Smooth muscle cell (in vitro differentiated cells): ENCODE data around the gene CLIP2. TPM values are rescaled to one million over a fixed set of nuclear protein-coding genes. Genes with fewer than 3 reads are reported as not detected.
"Not testable (repeated sequence)": the region's sequence is repeated elsewhere in the genome, so short reads cannot be mapped to it uniquely, and the experiment has no call there.

Experiments
- DNase-seq: peaks from one replicate; lab custom pipeline; 2025; ENCODE audit not compliant: unreplicated experiment; lab: John Stamatoyannopoulos, UW
- H2AFZ ChIP-seq: fragments of 200-600 bp; sonication (generic); 2 replicates; pipeline ENCODE4 v1.6.0; 2016; ENCODE audit warnings: antibody characterized with exemption, low read depth, mild to moderate bottlenecking
- H3F3A ChIP-seq: fragments of 200-600 bp; sonication (generic); 2 replicates; pipeline ENCODE4 v1.6.0; 2017; ENCODE audit warnings: antibody characterized with exemption, low read depth
- H3K27ac ChIP-seq: fragments of 200-600 bp; sonication (generic); 2 replicates; pipeline ENCODE4 v1.5.1; 2016; ENCODE audit warnings: low read depth, mild to moderate bottlenecking
- H3K27me3 ChIP-seq: fragments of 200-600 bp; sonication (generic); 2 replicates; pipeline ENCODE4 v1.6.1; 2016; ENCODE audit warnings: low read depth, mild to moderate bottlenecking
- H3K36me3 ChIP-seq: fragments of 200-600 bp; sonication (generic); 2 replicates; pipeline ENCODE4 v1.5.1; 2016; ENCODE audit warnings: low read depth
- H3K4me1 ChIP-seq: fragments of 200-600 bp; sonication (generic); 2 replicates; pipeline ENCODE4 v1.5.1; 2016; ENCODE audit warnings: low read depth
- H3K4me2 ChIP-seq: fragments of 200-600 bp; sonication (generic); 2 replicates; pipeline ENCODE4 v1.6.0; 2016; ENCODE audit warnings: mild to moderate bottlenecking
- H3K4me3 ChIP-seq: fragments of 200-600 bp; sonication (generic); 2 replicates; pipeline ENCODE4 v1.5.1; 2016; ENCODE audit warnings: mild to moderate bottlenecking
- H3K79me2 ChIP-seq: fragments of 200-600 bp; sonication (generic); 2 replicates; pipeline ENCODE4 v1.6.0; 2016; ENCODE audit warnings: low read depth, mild to moderate bottlenecking
- H3K9ac ChIP-seq: fragments of 200-600 bp; sonication (generic); 2 replicates; pipeline ENCODE4 v1.6.0; 2016; ENCODE audit warnings: low read depth
- H3K9me3 ChIP-seq: fragments of 200-600 bp; sonication (generic); replicated peaks from 2 replicates; pipeline ENCODE4 v1.5.1; 2016; ENCODE audit warnings: low read depth
- H4K20me1 ChIP-seq: fragments of 200-600 bp; sonication (generic); 2 replicates; pipeline ENCODE4 v1.6.0; 2016; ENCODE audit warnings: low read depth
- WGBS: methylation state at CpG from one replicate; pipeline ENCODE4 v1.1.7; 2016; ENCODE audit warnings: low lambda C conversion rate; 5-methylcytosine and 5-hydroxymethylcytosine counted together
- polyA plus RNA-seq: library from polyadenylated mRNA; unstranded; fragments of >200 nt; fragmentation: Nextera tagmentation; extraction: Ambion mirVana; gene quantifications from 2 replicates; pipeline ENCODE4 v1.2.1, GENCODE V29; 2016
- total RNA-seq: library from RNA; depleted of rRNA; stranded (reverse); fragments of >200 nt; gene quantifications from 2 replicates; pipeline ENCODE4 v1.2.3, GENCODE V29; 2014
- TF ChIP-seq, protein P1 (sequence below): fragments of 200-600 bp; sonication (generic); IDR thresholded peaks from 2 replicates; pipeline ENCODE4 v1.5.1; 2017; ENCODE audit warnings: borderline replicate concordance, mild to moderate bottlenecking, antibody characterized with exemption; ENCODE audit not compliant: insufficient read depth, poor library complexity, severe bottlenecking

The CLIP2 gene
- total and polyA plus RNA-seq, 2 experiments from 2014 or later = 12.1 to 23.3 TPM

- no peak overlapping the region for H3K9ac ChIP-seq
- no peaks in the 10 kb centered on the region for H3K4me1 ChIP-seq
- H3K79me2 ChIP-seq = no peaks in the 10 kb centered on the region
- no peaks in the 10 kb centered on the region for H3K36me3 ChIP-seq
- no peak for DNase-seq
- H3K4me3 ChIP-seq = no peak overlapping the region
- H4K20me1 ChIP-seq = no peaks in the 10 kb centered on the region
- no peak overlapping the region for H3K4me2 ChIP-seq
- no peaks in the 10 kb centered on the region for H3K9me3 ChIP-seq
- H2AFZ ChIP-seq = no peak overlapping the region
- TF ChIP-seq, protein P1, sequence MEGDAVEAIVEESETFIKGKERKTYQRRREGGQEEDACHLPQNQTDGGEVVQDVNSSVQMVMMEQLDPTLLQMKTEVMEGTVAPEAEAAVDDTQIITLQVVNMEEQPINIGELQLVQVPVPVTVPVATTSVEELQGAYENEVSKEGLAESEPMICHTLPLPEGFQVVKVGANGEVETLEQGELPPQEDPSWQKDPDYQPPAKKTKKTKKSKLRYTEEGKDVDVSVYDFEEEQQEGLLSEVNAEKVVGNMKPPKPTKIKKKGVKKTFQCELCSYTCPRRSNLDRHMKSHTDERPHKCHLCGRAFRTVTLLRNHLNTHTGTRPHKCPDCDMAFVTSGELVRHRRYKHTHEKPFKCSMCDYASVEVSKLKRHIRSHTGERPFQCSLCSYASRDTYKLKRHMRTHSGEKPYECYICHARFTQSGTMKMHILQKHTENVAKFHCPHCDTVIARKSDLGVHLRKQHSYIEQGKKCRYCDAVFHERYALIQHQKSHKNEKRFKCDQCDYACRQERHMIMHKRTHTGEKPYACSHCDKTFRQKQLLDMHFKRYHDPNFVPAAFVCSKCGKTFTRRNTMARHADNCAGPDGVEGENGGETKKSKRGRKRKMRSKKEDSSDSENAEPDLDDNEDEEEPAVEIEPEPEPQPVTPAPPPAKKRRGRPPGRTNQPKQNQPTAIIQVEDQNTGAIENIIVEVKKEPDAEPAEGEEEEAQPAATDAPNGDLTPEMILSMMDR = no peak
- WGBS = 85% methylated on average over 5 of the region's 8 CpGs
- no peaks in the 10 kb centered on the region for H3K27me3 ChIP-seq
- H3K27ac ChIP-seq = no peak overlapping the region
- H3F3A ChIP-seq = no peaks in the 10 kb centered on the region
These were observed 128.9 kb downstream of the CLIP2 start for GRCh38 chr7:74418076-74418475.

GRCh38 chr7:74418538-74418937 lies 129.3 kb downstream of the CLIP2 start:
- TF ChIP-seq, protein P1 = no peak
- Histone ChIP-seq H3K36me3 (no peaks in the 10 kb centered on the region), H3K79me2 (no peaks in the 10 kb centered on the region), H3K9me3 (no peaks in the 10 kb centered on the region), H2AFZ (no peak overlapping the region), H3K4me2 (no peak overlapping the region), H4K20me1 (no peaks in the 10 kb centered on the region), H3K9ac (no peak overlapping the region), H3K27ac (no peak overlapping the region), H3K27me3 (no peaks in the 10 kb centered on the region), H3K4me3 (no peak overlapping the region), H3F3A (no peaks in the 10 kb centered on the region), H3K4me1 (no peaks in the 10 kb centered on the region)
- 85% methylated on average over 10 of the region's 10 CpGs for WGBS
- DNase-seq = no peak

DNA sequence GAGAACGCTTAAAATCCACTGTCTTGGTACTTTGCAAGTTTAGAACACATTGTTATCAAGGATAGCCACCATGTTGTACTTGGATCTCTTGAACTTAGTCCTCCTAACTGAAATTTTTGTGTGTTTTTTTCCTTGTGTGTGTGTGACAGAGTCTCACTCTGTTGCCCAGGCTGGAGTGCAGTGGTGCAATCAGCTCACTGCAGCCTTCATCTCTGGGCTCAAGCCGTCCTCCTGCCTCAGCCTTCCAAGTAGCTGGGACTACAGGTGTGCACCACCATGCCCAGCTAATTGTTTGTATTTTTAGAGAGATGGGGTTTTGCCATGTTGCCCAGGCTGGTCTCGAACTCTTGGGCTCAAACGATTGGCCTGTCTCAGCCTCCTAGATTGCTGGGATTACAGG lies 130.0 kb downstream of the CLIP2 start:
- H3K36me3 ChIP-seq, H3K9ac ChIP-seq, H3K79me2 ChIP-seq, H3K4me1 ChIP-seq, H3F3A ChIP-seq, H2AFZ ChIP-seq, H3K9me3 ChIP-seq, H4K20me1 ChIP-seq, H3K27me3 ChIP-seq, H3K4me3 ChIP-seq, H3K4me2 ChIP-seq, DNase-seq, H3K27ac ChIP-seq: not testable (repeated sequence)
- WGBS = 66% methylated on average over 4 of the region's 4 CpGs

DNA sequence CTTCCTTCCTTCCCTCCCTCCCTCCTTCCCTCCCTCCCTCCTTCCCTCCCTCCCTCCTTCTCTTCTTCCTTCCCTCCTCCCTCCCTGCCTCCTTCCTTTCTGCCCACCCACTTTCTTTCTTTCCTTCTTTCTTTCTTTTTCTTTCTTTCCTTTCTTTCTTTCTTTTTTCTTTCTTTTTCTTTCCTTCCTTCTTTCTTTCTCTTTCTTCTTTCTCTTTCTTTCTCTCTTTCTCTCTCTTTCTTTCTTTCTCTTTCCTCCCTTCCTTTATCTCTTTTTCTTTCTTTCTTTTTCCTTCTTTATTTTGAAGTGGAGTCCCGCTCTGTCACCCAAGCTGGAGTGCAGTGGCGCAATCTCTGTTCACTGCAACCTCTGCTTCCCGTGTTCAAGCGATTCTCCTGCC lies 130.8 kb downstream of the CLIP2 start:
- Histone ChIP-seq H4K20me1 (no peaks in the 10 kb centered on the region), H3K9me3 (no peaks in the 10 kb centered on the region), H3K79me2 (no peaks in the 10 kb centered on the region), H2AFZ (no peak overlapping the region), H3K4me2 (no peak overlapping the region), H3K36me3 (no peaks in the 10 kb centered on the region), H3K4me3 (no peak overlapping the region), H3K27me3 (no peaks in the 10 kb centered on the region), H3K27ac (no peak overlapping the region), H3F3A (no peaks in the 10 kb centered on the region), H3K9ac (no peak overlapping the region), H3K4me1 (no peaks in the 10 kb centered on the region)
- DNase-seq = no peak
- WGBS = 99% methylated on average over 4 of the region's 4 CpGs
- TF ChIP-seq, protein P1 = no peak
